ENCODE data around the gene PPDPF. TPM values are rescaled to one million over a fixed set of nuclear protein-coding genes. Genes with fewer than 3 reads are reported as not detected.

Gene PPDPF
- total RNA-seq, 1 donor from 2014 or later, result 257 TPM

- intact Hi-C loops (cut with DNase I), result no loop called here
- DNase-seq (ENCODE audit: low spot score) (no peak), ATAC-seq (no peak)
These were observed 34.2 kb upstream of the PPDPF start for GRCh38 chr20:63486300-63486855.

GRCh38 chr20:63487116-63487764 is 33.3 kb upstream of the PPDPF start:
- intact Hi-C loops (cut with DNase I), result no loop called here
- ATAC-seq (no peak), DNase-seq (ENCODE audit: low spot score) (no peak)

GRCh38 chr20:63487781-63488241 is 32.8 kb upstream of the PPDPF start:
- DNase-seq (ENCODE audit: low spot score), result no peak
- no peak for ATAC-seq
- intact Hi-C loops (cut with DNase I), result no loop called here

GRCh38 chr20:63488315-63489251 is 32.0 kb upstream of the PPDPF start:
- ATAC-seq (no peak), DNase-seq (ENCODE audit: low spot score) (no peak)
- intact Hi-C loops (cut with DNase I), result no loop called here

- DNase-seq (ENCODE audit: low spot score) (no peak), ATAC-seq (no peak)
- intact Hi-C loops (cut with DNase I), result no loop called here
These were observed 30.1 kb upstream of the PPDPF start for GRCh38 chr20:63490416-63490815.

- intact Hi-C loops (cut with DNase I), result no loop called here
- no peak for DNase-seq (ENCODE audit: low spot score)
These were observed 29.5 kb upstream of the PPDPF start for GRCh38 chr20:63491078-63491477.

GRCh38 chr20:63491635-63492230 is 28.8 kb upstream of the PPDPF start:
- intact Hi-C loops (cut with DNase I), result no loop called here
- DNase-seq (ENCODE audit: low spot score) (no peak), ATAC-seq (no peak)

More at GRCh38 chr20:63491078-63491477, 29.5 kb upstream of the PPDPF start:
- ATAC-seq, result no peak

GRCh38 chr20:63492518-63492917 is 28.0 kb upstream of the PPDPF start:
- no peak for ATAC-seq
- DNase-seq (ENCODE audit: low spot score), result no peak
- intact Hi-C loops (cut with DNase I), result no loop called here

GRCh38 chr20:63492982-63493381 is 27.6 kb upstream of the PPDPF start:
- ATAC-seq (no peak), DNase-seq (ENCODE audit: low spot score) (no peak)
- intact Hi-C loops (cut with DNase I), result no loop called here

- DNase-seq (ENCODE audit: low spot score) (no peak), ATAC-seq (no peak)
- intact Hi-C loops (cut with DNase I), result no loop called here
These were observed 27.0 kb upstream of the PPDPF start for GRCh38 chr20:63493563-63494020.

GRCh38 chr20:63494084-63494419 is 26.5 kb upstream of the PPDPF start:
- ATAC-seq (no peak), DNase-seq (ENCODE audit: low spot score) (no peak)
- intact Hi-C loops (cut with DNase I), result no loop called here

- DNase-seq (ENCODE audit: low spot score) (no peak), ATAC-seq (no peak)
- intact Hi-C loops (cut with DNase I), result no loop called here
These were observed 26.0 kb upstream of the PPDPF start for GRCh38 chr20:63494420-63495166.

- intact Hi-C loops (cut with DNase I), result no loop called here
- DNase-seq (ENCODE audit: low spot score) (no peak), ATAC-seq (no peak)
These were observed 25.3 kb upstream of the PPDPF start for GRCh38 chr20:63495167-63495720.

GRCh38 chr20:63495741-63496595 is 24.6 kb upstream of the PPDPF start:
- ATAC-seq (peak; percentile 76), DNase-seq (ENCODE audit: low spot score) (peak; percentile 86)
- intact Hi-C loops (cut with DNase I), result no loop called here

- intact Hi-C loops (cut with DNase I), result no loop called here
- ATAC-seq (peak; percentile 12), DNase-seq (ENCODE audit: low spot score) (no peak)
These were observed 23.9 kb upstream of the PPDPF start for GRCh38 chr20:63496596-63497120.

GRCh38 chr20:63497138-63497945 is 23.2 kb upstream of the PPDPF start:
- DNase-seq (ENCODE audit: low spot score) (no peak), ATAC-seq (no peak)
- intact Hi-C loops (cut with DNase I), result no loop called here

Measured in sciatic nerve (tissue), 2 donors.